ENCODE measurements around the gene HTR3C.

HTR3C gene

GRCh38 chr3:184081116-184081830, 28.4 kb downstream of the HTR3C start (continued):
- no peak for TF ChIP-seq CREB5 (CRISPR knock-in tag; IDR thresholded peaks at IDR 0.05; ENCODE audit: low read depth)

GRCh38 chr3:184082034-184082433, 29.2 kb downstream of the HTR3C start:
- TF ChIP-seq SNAI2 (CRISPR knock-in tag; IDR thresholded peaks at IDR 0.05) (no peak), ISL1 (CRISPR knock-in tag; IDR thresholded peaks at IDR 0.05) (no peak), ZC3H10 (CRISPR knock-in tag; IDR thresholded peaks at IDR 0.05) (no peak), ZFP30 (CRISPR knock-in tag; IDR thresholded peaks at IDR 0.05) (no peak), ZNF565 (CRISPR knock-in tag; conservative IDR thresholded peaks at IDR 0.05; ENCODE audit: low read depth) (no peak), ZNF70 (CRISPR knock-in tag; IDR thresholded peaks at IDR 0.05) (no peak), CSDC2 (CRISPR knock-in tag; IDR thresholded peaks at IDR 0.05) (no peak), PPARA (CRISPR knock-in tag; IDR thresholded peaks at IDR 0.05; ENCODE audit: borderline replicate concordance) (no peak), GLIS3 (CRISPR knock-in tag; IDR thresholded peaks at IDR 0.05) (no peak)
- ATAC-seq = no peak

- ATAC-seq = no peak
- TF ChIP-seq ZNF8 (CRISPR knock-in tag; IDR thresholded peaks at IDR 0.05) = no peak
These were observed 29.6 kb downstream of the HTR3C start for GRCh38 chr3:184082465-184082864.

- no peak for ATAC-seq
- no peak for TF ChIP-seq PATZ1 (CRISPR knock-in tag; IDR thresholded peaks at IDR 0.05; ENCODE audit: borderline replicate concordance)
- no peak for TF ChIP-seq ARNTL (CRISPR knock-in tag; IDR thresholded peaks at IDR 0.05; ENCODE audit: borderline replicate concordance, low read depth)
- no peak for TF ChIP-seq GLIS3 (CRISPR knock-in tag; IDR thresholded peaks at IDR 0.05)
- TF ChIP-seq POU6F1 (CRISPR knock-in tag; IDR thresholded peaks at IDR 0.05; ENCODE audit: borderline replicate concordance, low read depth) = no peak
- no peak for TF ChIP-seq ZC3H10 (CRISPR knock-in tag; IDR thresholded peaks at IDR 0.05)
- TF ChIP-seq ZNF70 (CRISPR knock-in tag; IDR thresholded peaks at IDR 0.05) = no peak
- TF ChIP-seq RARB (CRISPR knock-in tag; IDR thresholded peaks at IDR 0.05) = no peak
- no peak for TF ChIP-seq ZNF8 (CRISPR knock-in tag; IDR thresholded peaks at IDR 0.05)
These were observed 32.6 kb downstream of the HTR3C start for GRCh38 chr3:184085389-184085852.

GRCh38 chr3:184092199-184092598, 39.4 kb downstream of the HTR3C start:
- TF ChIP-seq ZC3H10 (CRISPR knock-in tag; IDR thresholded peaks at IDR 0.05) (no peak), ISL1 (CRISPR knock-in tag; IDR thresholded peaks at IDR 0.05) (no peak), TCF4 (CRISPR knock-in tag; IDR thresholded peaks at IDR 0.05; ENCODE audit: borderline replicate concordance) (no peak), OSR1 (CRISPR knock-in tag; IDR thresholded peaks at IDR 0.05) (no peak), SNAI2 (CRISPR knock-in tag; IDR thresholded peaks at IDR 0.05) (no peak), ZFP3 (CRISPR knock-in tag; IDR thresholded peaks at IDR 0.05) (no peak), ZNF70 (CRISPR knock-in tag; IDR thresholded peaks at IDR 0.05) (no peak), GLIS3 (CRISPR knock-in tag; IDR thresholded peaks at IDR 0.05) (no peak), TOX (CRISPR knock-in tag; IDR thresholded peaks at IDR 0.05; ENCODE audit: borderline replicate concordance) (no peak), ESRRG (CRISPR knock-in tag; IDR thresholded peaks at IDR 0.05) (no peak), BACH2 (CRISPR knock-in tag; IDR thresholded peaks at IDR 0.05; ENCODE audit: borderline replicate concordance) (no peak), ZNF8 (CRISPR knock-in tag; IDR thresholded peaks at IDR 0.05) (no peak), CREB5 (CRISPR knock-in tag; IDR thresholded peaks at IDR 0.05; ENCODE audit: low read depth) (no peak), PPARA (CRISPR knock-in tag; IDR thresholded peaks at IDR 0.05; ENCODE audit: borderline replicate concordance) (no peak), ZFP30 (CRISPR knock-in tag; IDR thresholded peaks at IDR 0.05) (no peak), ZNF565 (CRISPR knock-in tag; conservative IDR thresholded peaks at IDR 0.05; ENCODE audit: low read depth) (no peak)
- no peak for ATAC-seq
